IMR-90 (cell line): Measurements from ENCODE around the gene C6orf136. TPM values are rescaled to one million over a fixed set of nuclear protein-coding genes. Genes with fewer than 3 reads are reported as not detected.

Experiments used
- ATAC-seq: fragments of 200-7000 bp; cut with Tn5 transposase; 2 replicates; pipeline ENCODE4 v1.9.1; 2020; ENCODE audit warnings: low read depth, mild to moderate bottlenecking, moderate library complexity
- BruUV-seq: library from RNA; stranded (reverse); fragments of 400-500 nt; replicated peaks from 2 replicates; lab custom pipeline; 2021; lab: Mats Ljungman, UMichigan
- CTCF ChIA-PET: fragments of 300-600 bp; formaldehyde crosslinking; extraction: SDS; loops from one replicate; lab custom pipeline; 2021; ENCODE audit warnings: antibody characterized with exemption; lab: Yijun Ruan, JAX
- POLR2A ChIA-PET: fragments of 300-600 bp; sonication (Branson Sonifier 250); formaldehyde crosslinking; loops from one replicate; lab custom pipeline; 2022; ENCODE audit warnings: antibody characterized with exemption; ENCODE audit not compliant: unreplicated experiment; lab: Charles Lee
- DNase-seq: peaks from one replicate; pipeline ENCODE4 v3.0.0; 2013
- H2AFZ ChIP-seq: replicated peaks from 2 replicates; pipeline ENCODE3; 2013; ENCODE audit warnings: low read length, mild to moderate bottlenecking; ENCODE audit not compliant: poor library complexity
- H2AK5ac ChIP-seq: 2 replicates; pipeline ENCODE4 v1.6.1; 2013; ENCODE audit warnings: low read depth, low read length, inconsistent platforms
- H2AK9ac ChIP-seq: replicated peaks from 2 replicates; pipeline ENCODE3; 2013; ENCODE audit warnings: mild to moderate bottlenecking, low read depth, low read length, moderate library complexity; ENCODE audit not compliant: poor library complexity
- H2BK120ac ChIP-seq: 2 replicates; pipeline ENCODE4 v1.6.1; 2013; ENCODE audit warnings: low read depth, low read length, inconsistent platforms
- H2BK15ac ChIP-seq: 3 replicates; pipeline ENCODE4 v1.6.1; 2013; ENCODE audit warnings: low read depth, low read length, inconsistent platforms
- H2BK20ac ChIP-seq: 2 replicates; pipeline ENCODE4 v1.6.1; 2013; ENCODE audit warnings: low read depth, mild to moderate bottlenecking, inconsistent platforms, low read length, moderate library complexity
- H2BK5ac ChIP-seq: 2 replicates; pipeline ENCODE4 v1.6.1; 2013; ENCODE audit warnings: mild to moderate bottlenecking, low read depth, low read length, inconsistent platforms; ENCODE audit not compliant: poor library complexity, severe bottlenecking
- H3K14ac ChIP-seq: replicated peaks from 2 replicates; pipeline ENCODE4 v1.6.1; 2013; ENCODE audit warnings: low read depth, low read length, inconsistent platforms
- H3K18ac ChIP-seq: 2 replicates; pipeline ENCODE4 v1.6.1; 2013; ENCODE audit warnings: low read depth, low read length, control low read depth
- H3K23ac ChIP-seq: 2 replicates; pipeline ENCODE4 v1.6.1; 2013; ENCODE audit warnings: low read depth, low read length, inconsistent platforms
- H3K27ac ChIP-seq: 2 replicates; pipeline ENCODE4 v1.5.1; 2013; ENCODE audit warnings: mild to moderate bottlenecking, control low read depth, low read length; ENCODE audit not compliant: insufficient read depth
- H3K27me3 ChIP-seq: 2 replicates; pipeline ENCODE4 v1.6.1; 2013; ENCODE audit warnings: low read length; ENCODE audit not compliant: control insufficient read depth, insufficient read depth
- H3K36me3 ChIP-seq: 2 replicates; pipeline ENCODE4 v1.6.1; 2013; ENCODE audit warnings: low read length, mixed read lengths; ENCODE audit not compliant: control insufficient read depth, insufficient read depth
- H3K4ac ChIP-seq: 2 replicates; pipeline ENCODE4 v1.6.1; 2013; ENCODE audit warnings: low read depth, low read length, inconsistent platforms
- H3K4me1 ChIP-seq: 2 replicates; pipeline ENCODE4 v1.6.1; 2013; ENCODE audit warnings: low read length, mixed read lengths; ENCODE audit not compliant: control insufficient read depth, insufficient read depth
- H3K4me2 ChIP-seq: 2 replicates; pipeline ENCODE4 v1.6.1; 2013; ENCODE audit warnings: low read depth, mild to moderate bottlenecking, control low read depth, low read length, moderate library complexity
- H3K4me3 ChIP-seq: 2 replicates; pipeline ENCODE4 v1.5.1; 2013; ENCODE audit warnings: low read depth, mild to moderate bottlenecking, control low read depth, low read length, moderate library complexity; ENCODE audit not compliant: insufficient read depth
- H3K56ac ChIP-seq: 2 replicates; pipeline ENCODE4 v1.6.1; 2013; ENCODE audit warnings: low read length, inconsistent platforms; ENCODE audit not compliant: insufficient read depth; ENCODE audit errors: extremely low read depth
- H3K79me1 ChIP-seq, 2 experiments: 2 replicates each; pipeline ENCODE4 v1.6.1; 2013; ENCODE audit warnings: low read length in 2 of 2, inconsistent platforms in 1 of 2, low read depth in 1 of 2
- H3K9ac ChIP-seq: 2 replicates; pipeline ENCODE4 v1.6.1; 2013; ENCODE audit warnings: low read depth, low read length, control low read depth
- H3K9me1 ChIP-seq: 2 replicates; pipeline ENCODE4 v1.6.1; 2013; ENCODE audit warnings: low read length, inconsistent platforms; ENCODE audit not compliant: insufficient read depth
- H3K9me3 ChIP-seq: 2 replicates; pipeline ENCODE4 v1.6.1; 2013; ENCODE audit warnings: low read length; ENCODE audit not compliant: control insufficient read depth, insufficient read depth
- H4K20me1 ChIP-seq: 2 replicates; pipeline ENCODE4 v1.6.1; 2013; ENCODE audit warnings: low read length, inconsistent platforms; ENCODE audit not compliant: insufficient read depth
- H4K5ac ChIP-seq: 2 replicates; pipeline ENCODE4 v1.6.1; 2013; ENCODE audit warnings: mild to moderate bottlenecking, low read depth, low read length, control low read depth
- H4K8ac ChIP-seq, 2 experiments: 2 replicates each; pipeline ENCODE4 v1.6.1; 2013; ENCODE audit warnings: low read depth in 2 of 2, low read length in 2 of 2, control low read depth in 1 of 2, inconsistent platforms in 1 of 2
- H4K91ac ChIP-seq: 2 replicates; pipeline ENCODE4 v1.6.1; 2013; ENCODE audit warnings: low read depth, low read length, inconsistent platforms; ENCODE audit not compliant: insufficient read depth
- MAZ ChIP-seq: IDR thresholded peaks from 2 replicates; pipeline ENCODE4 v1.6.1; 2012; ENCODE audit warnings: low read depth, mild to moderate bottlenecking, low read length, improper control_type of control experiment, moderate library complexity, borderline replicate concordance
- POLR2A ChIP-seq: IDR thresholded peaks from 2 replicates; pipeline ENCODE4 v1.6.1; 2012; ENCODE audit warnings: mild to moderate bottlenecking, low read depth, low read length
- WGBS, 2 experiments: methylation state at CpG; one replicate each; pipeline versions ENCODE4 v1.1.5 to v1.1.7; 2013; ENCODE audit warnings: missing lambda C conversion rate in 2 of 2; ENCODE audit not compliant: insufficient read length in 1 of 2; ENCODE audit errors: extremely low coverage in 2 of 2; 5-methylcytosine and 5-hydroxymethylcytosine counted together
- dilution Hi-C: fragments of 300-500 bp; cut with HindIII; formaldehyde crosslinking; loops from one replicate; pipeline ENCODE4 v1.14.3; 2018; ENCODE audit warnings: low sequenced_read_pairs; ENCODE audit not compliant: unreplicated experiment
- in situ Hi-C: fragments of 300-500 bp; cut with MboI; formaldehyde crosslinking; loops from 3 replicates; pipeline ENCODE4 v1.14.3; 2019; ENCODE audit warnings: low sequenced_read_pairs, inconsistent platforms, mixed read lengths
- intact Hi-C: fragments of 100-400 bp; cut with micrococcal nuclease; formaldehyde crosslinking; loops from 2 replicates; pipeline ENCODE4 v1.10.0; 2022
- polyA plus RNA-seq, 3 experiments: library from polyadenylated mRNA; depleted of rRNA; stranded (reverse); fragments of >200 nt; gene quantifications; 2 replicates each; pipeline ENCODE4 v1.2.3, GENCODE V29; 2012; ENCODE audit warnings: low replicate concordance in 1 of 3
- total RNA-seq: library from RNA; depleted of rRNA; stranded (reverse); fragments of >200 nt; gene quantifications from 2 replicates; pipeline ENCODE4 v1.2.3, GENCODE V29; 2012

Gene C6orf136
- total and polyA plus RNA-seq, 2 of the 4 experiments (the other 2 are of a cell fraction): 1.1 to 11.7 TPM

DNA sequence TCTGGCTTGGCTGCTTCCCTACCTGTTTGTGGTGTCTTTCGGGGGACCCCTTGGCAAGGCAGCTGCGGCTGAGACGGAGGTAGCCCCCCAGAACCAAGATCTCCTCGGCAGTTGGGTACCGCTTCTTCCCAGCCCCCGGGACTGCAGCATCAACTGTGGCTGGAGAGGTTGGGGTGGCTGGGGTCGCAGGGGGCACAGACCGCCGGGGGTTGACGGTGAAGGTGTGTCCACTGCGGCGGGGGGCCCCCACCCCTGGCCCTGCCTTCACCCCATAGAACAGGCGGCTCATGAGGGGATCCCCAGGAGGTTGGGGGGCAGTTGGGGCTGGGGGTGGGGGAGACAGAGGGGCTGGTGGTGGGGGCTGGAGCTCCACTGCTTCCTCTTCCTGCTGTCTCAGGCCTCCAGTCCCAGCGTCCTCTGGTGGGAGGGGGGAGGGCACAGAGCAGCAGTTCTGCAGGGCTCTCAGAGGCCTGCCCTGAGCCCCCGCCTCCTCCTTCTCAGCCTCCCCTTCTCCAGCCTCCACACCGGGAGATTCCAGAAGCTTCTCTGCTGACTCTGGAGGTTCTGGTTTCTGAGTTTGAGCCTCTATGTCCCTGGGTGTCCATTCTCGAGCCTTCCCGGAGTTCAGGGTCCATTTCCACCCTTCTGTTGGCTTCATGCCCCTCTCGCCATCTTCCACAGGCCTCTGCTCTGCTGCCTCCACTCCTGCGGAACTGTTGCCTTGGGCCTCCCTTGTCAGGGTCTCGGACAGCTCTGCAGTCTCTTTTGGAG lies 37.6 kb downstream of the C6orf136 start:
- Histone ChIP-seq H3K4me2 (peak overlapping the region; percentile 96), H4K91ac (peak overlapping the region; percentile 99), H4K8ac (peak overlapping the region; percentile 90 to 96), H2BK20ac (0 out of 2 replicates have a peak overlapping the region, but pooled peaks have one; percentile 32), H3K36me3 (peaks cover 40% of the 10 kb centered on the region), H3K9me1 (peaks cover 8% of the 10 kb centered on the region), H3K4me3 (peak overlapping the region; percentile 97), H2AK5ac (peak overlapping the region; percentile 100), H3K4me1 (peaks cover 24% of the 10 kb centered on the region), H3K27ac (peak overlapping the region; percentile 100), H3K4ac (peak overlapping the region; percentile 100), H3K27me3 (no peaks in the 10 kb centered on the region), H2BK5ac (peak overlapping the region; percentile 98), H3K79me1 (peaks cover 16 to 40% of the 10 kb centered on the region in 2 experiments; a peak in 3 of 4 replicates), H2BK120ac (peak overlapping the region; percentile 88), H3K18ac (peak overlapping the region; percentile 92), H3K9ac (peak overlapping the region; percentile 100), H3K9me3 (no peaks in the 10 kb centered on the region), H4K20me1 (peaks cover 63% of the 10 kb centered on the region), H2AFZ (no peak overlapping the region), H3K14ac (peak overlapping the region; percentile 100), H2BK15ac (peak overlapping the region; percentile 96; the same call in 2 of the 3 replicates), H3K56ac (peak overlapping the region; percentile 100), H2AK9ac (peak overlapping the region; percentile 100), H4K5ac (peak overlapping the region; percentile 73), H3K23ac (peak overlapping the region; percentile 100)
- TF ChIP-seq POLR2A: no peak
- TF ChIP-seq MAZ: peak; percentile 51; the same call in 1 of the 2 replicates
- in situ Hi-C loops (loop anchor here (5.0 kb wide), 1 partner anchor 38 kb away; the partner anchor contains the start of gene TUBB), dilution Hi-C loops (no loop called here), intact Hi-C loops (loop anchor here (5.0 kb wide), 1 partner anchor 403 kb away; no protein-coding TSS in a partner anchor)
- DNase-seq (peak; percentile 44), ATAC-seq (no peak)
- 55% methylated on average over 6 of the region's 21 CpGs; no CpG with 5 or more reads in 1 of the 2 experiments for WGBS, 2 experiments
- CTCF ChIA-PET: no interaction called here
- no TSS peak for BruUV-seq
- POLR2A ChIA-PET: interaction anchor here (0.7 kb wide), 1 partner anchor 70 kb away, joined by 6 read pairs; no protein-coding TSS in a partner anchor
